Cardiac fibroblast (primary cell): Measurements from ENCODE around the gene TMEM244.
"Not testable (repeated sequence)": the region's sequence is repeated elsewhere in the genome, so short reads cannot be mapped to it uniquely, and the experiment has no call there.

Source experiments
- DNase-seq, 2 donors: peaks; one replicate each; pipeline versions ENCODE4 v3.0.0 to v3.0.0-alpha.2; 2010; ENCODE audit warnings: low read depth in 2 of 2
- H3K4me3 ChIP-seq, 2 donors: replicated peaks in 1 of 2; 1 replicate in 1 of 2; 2 replicates in 1 of 2; pipeline ENCODE4 v1.5.1; 2011; ENCODE audit warnings: low read depth in 2 of 2, low read length in 2 of 2, mild to moderate bottlenecking in 2 of 2, moderate library complexity in 1 of 2
- CTCF ChIP-seq: IDR thresholded peaks from one replicate; pipeline ENCODE4 v1.5.1; 2011; ENCODE audit warnings: low read depth, mild to moderate bottlenecking, low read length, inconsistent platforms

The TMEM244 gene

GRCh38 chr6:129828229-129828628 lies 32.9 kb downstream of the TMEM244 start:
- no peak overlapping the region for H3K4me3 ChIP-seq
- no peak for TF ChIP-seq CTCF
- no peak for DNase-seq

DNA sequence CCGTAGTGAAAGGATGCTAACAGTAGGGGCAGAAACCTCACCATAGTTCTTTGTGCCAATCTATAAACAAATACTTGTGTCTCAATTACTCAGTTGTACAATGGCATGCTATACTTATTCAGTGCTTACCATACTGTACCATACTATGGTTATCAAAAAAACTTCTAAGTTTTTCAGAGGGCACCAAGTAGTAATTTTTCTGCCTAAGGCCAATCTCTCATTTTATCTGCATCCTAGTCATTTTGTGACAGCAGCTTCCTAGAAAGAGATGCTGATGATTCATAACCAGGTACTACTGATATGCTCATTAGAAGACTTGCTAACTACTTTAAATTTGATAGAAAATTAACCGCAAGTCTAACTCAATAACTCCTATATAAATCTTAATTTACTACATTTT lies 42.9 kb downstream of the TMEM244 start:
- no peak overlapping the region for H3K4me3 ChIP-seq
- no peak for TF ChIP-seq CTCF
- DNase-seq: no peak

DNA sequence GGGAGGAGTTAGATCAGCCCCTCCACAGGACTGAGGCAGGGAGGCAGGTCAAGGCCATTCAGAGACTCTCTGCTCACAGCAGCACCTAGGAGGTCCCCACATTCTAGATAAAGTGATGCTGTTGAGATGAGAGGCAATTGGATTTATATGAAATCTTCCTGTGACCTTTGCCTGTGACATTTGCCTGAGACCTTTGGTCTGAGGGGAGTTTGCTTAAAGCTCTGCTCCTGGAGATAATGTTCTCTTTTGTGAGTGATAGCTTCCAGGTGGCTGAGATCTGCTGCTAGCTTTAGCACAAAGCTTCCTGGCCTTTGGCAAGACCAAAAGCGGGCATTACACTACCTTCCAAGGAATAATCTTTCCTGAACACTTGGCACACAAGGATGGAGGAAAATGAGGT lies 43.3 kb downstream of the TMEM244 start:
- no peak for DNase-seq
- TF ChIP-seq CTCF: no peak

GRCh38 chr6:129817332-129817731 lies 43.8 kb downstream of the TMEM244 start:
- H3K4me3 ChIP-seq: no peak overlapping the region
- DNase-seq: no peak
- TF ChIP-seq CTCF: no peak

More for the DNA sequence above, 43.3 kb downstream of the TMEM244 start:
- no peak overlapping the region for H3K4me3 ChIP-seq

DNA sequence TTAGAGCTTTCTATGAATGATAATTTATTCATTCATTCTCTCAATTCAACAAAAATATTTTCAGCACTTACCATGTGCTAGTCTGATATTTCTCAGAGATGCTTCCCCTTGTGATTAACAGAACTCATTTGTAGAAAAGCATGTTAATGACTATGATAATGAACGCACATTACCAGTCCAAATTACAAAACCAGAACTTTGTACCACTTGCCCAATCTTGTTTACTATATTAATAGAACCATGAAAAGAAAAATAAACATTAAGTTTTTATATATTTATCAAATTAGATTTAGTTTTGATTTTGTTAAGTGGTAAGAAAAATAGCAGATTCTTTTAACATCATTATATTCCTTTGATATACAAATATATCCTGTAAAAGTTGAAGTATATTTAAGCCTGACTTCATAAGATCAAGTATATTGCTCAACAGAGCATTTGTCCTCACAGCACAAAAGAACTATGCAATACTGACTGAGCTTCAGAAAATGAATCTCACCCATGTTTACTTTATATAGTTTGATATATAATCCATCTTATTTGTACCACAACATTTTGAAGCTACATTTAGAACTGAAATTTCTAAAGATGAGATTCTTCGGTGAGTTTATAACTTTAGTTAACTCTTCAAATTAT lies 48.9 kb downstream of the TMEM244 start:
- no peak for TF ChIP-seq CTCF
- peak in 1 of 2 donors; percentile 4 for DNase-seq
- no peak overlapping the region for H3K4me3 ChIP-seq

DNA sequence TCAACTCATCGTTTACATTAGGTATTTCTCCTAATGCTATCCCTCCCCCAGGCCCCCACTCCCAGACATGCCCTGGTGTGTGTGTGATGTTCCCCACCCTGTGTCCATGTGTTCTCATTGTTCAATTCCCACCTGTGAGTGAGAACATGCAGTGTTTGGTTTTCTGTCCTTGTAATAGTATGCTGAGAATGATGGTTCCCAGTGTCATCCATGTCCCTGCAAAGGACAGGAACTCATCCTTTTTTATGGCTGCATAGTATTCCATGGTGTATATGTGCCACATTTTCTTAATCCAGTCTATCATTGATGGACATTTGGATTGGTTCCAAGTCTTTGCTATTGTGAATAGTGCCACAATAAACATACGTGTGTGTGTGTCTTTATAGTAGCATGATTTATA lies 54.0 kb downstream of the TMEM244 start:
- not testable (repeated sequence) for DNase-seq, H3K4me3 ChIP-seq

GRCh38 chr6:129802920-129803319 lies 58.2 kb downstream of the TMEM244 start:
- not testable (repeated sequence) for H3K4me3 ChIP-seq, DNase-seq

- no peak overlapping the region for H3K4me3 ChIP-seq
- TF ChIP-seq CTCF: no peak
- peak in 1 of 2 donors; percentile 8 for DNase-seq
These were observed 59.2 kb downstream of the TMEM244 start for GRCh38 chr6:129801909-129802308.
